GM19193 (cell line): ENCODE data around the gene BPGM.

ENCODE experiments used
- POLR2A ChIP-seq: IDR thresholded peaks from 4 replicates; pipeline ENCODE4 v1.6.1; 2011; ENCODE audit not compliant: insufficient read depth, insufficient read length; ENCODE audit errors: extremely low read depth

The BPGM gene

DNA sequence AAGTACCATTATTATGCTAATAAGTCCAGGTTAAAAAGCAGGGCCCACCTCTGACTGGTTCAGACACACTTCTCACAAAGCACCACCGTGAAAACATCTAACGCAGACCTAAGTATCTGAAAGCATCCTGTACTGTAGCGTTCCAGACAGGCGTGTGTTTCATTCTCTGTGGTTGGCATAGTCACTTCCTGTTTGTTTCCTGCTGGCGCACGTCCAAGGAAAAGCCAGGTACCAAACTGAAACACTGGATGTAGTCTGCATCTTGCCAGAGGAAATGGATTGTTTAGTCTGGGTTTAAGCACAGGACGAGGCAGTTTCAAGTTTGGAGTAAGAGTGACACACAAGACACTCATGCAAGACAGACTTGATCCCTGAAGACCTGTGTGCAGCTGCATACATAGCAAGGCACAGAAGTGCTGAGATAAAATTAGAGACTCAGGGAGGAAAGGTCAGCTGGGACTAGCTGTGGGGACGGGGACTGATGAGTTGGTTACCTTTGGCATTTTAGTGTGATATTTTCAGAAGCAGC lies 23.3 kb downstream of the BPGM start:
- no peak for TF ChIP-seq POLR2A

GRCh38 chr7:134671609-134672008 lies 25.0 kb downstream of the BPGM start:
- no peak for TF ChIP-seq POLR2A

DNA sequence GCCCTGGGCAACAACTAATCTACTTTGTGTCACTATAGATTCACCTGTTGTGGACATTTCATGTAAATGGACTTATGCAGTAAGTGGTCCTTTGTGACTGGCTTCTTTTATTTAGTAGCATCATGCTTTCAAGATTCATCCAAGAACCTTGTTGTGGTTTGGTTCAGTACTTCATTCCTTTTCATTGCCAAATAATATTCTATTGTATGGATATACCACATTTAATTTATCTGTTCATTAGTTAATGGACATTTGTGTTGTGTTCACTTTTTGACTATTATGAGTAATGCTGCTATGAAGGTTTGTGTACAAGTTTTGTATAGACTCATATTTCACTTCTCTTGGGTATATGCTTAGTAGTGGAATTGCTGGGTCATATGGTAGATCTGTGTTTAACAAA lies 27.8 kb downstream of the BPGM start:
- TF ChIP-seq POLR2A, result no peak

DNA sequence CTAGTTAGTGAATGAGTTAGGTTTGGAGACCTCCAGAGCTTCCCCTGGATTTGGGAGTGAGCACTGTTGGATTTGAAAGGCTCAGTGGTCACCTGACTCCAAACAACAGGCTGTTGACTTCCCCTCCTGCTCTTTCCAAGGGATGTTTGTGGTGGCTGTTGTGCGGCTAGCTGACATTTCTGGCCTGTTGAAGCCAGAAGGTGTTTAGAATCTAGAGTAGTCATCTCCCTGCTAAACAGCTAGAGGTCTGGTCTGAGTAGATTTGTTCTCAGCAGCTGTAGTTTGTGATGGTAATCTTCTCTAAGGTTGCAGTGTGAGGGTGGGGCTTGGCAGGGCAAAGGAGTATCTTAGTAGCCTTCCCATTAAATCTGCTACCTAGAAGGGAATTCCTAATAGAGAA lies 30.1 kb downstream of the BPGM start:
- no peak for TF ChIP-seq POLR2A

DNA sequence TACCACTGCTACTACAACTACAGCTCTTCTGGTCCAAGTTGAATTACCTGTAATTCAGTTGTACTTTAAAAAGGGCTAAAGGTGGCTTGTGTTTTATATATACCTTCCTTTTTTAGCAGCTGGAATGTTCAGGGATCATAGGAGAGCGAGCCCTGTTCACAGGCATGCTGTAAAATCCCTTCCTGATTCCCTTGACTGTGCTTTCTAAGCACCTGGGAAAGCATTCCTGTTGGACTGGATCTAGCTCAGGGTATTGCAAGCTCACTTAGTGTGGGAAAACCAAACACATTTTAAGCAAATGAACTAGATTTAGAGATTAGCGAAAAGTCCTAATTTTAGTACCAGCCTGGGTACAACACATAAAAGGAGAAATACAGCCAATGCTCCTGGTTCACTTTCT lies 31.5 kb downstream of the BPGM start:
- TF ChIP-seq POLR2A, result no peak

GRCh38 chr7:134679006-134679405 lies 32.4 kb downstream of the BPGM start:
- TF ChIP-seq POLR2A, result no peak

GRCh38 chr7:134684165-134684564 lies 37.5 kb downstream of the BPGM start:
- no peak for TF ChIP-seq POLR2A

DNA sequence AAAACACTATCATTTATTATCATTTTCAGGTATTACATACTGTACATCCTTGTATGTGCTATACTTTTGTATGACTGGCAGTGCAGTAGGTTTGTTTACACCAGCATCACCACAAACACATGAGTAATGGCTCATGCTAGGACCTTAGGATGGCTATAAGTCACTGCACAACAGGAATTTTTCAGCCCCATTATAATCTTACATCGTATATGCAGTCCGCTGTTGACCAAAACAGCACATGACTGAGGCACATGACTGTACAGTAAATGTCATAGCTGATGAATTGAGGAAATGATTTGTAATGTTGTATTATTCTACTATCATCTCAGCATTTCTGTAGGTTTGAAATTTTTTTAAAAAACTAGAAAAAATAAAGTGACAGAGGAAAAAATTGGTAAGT lies 38.6 kb downstream of the BPGM start:
- no peak for TF ChIP-seq POLR2A

DNA sequence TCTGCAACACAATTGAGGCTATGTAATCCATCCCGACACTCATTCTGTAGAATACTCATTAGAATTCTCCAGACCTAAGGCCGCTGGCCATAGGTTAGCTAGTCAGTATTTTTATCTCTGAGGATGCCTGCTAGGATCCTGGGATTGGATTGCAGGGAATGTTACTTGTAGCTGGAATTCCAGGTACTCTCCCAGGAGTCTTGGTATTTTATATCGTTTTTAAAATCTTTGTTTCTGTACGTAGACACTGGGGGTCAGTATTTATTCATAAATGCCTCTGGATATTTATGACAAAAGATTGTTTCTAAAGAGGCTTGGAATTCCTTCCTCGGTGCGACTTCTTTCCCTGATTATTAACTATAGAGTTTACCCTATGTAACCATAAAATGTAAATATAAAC lies 40.1 kb downstream of the BPGM start:
- no peak for TF ChIP-seq POLR2A

- TF ChIP-seq POLR2A, result no peak
These were observed 43.4 kb downstream of the BPGM start for GRCh38 chr7:134690016-134690415.

GRCh38 chr7:134690614-134691504 lies 44.2 kb downstream of the BPGM start:
- TF ChIP-seq POLR2A, result no peak

DNA sequence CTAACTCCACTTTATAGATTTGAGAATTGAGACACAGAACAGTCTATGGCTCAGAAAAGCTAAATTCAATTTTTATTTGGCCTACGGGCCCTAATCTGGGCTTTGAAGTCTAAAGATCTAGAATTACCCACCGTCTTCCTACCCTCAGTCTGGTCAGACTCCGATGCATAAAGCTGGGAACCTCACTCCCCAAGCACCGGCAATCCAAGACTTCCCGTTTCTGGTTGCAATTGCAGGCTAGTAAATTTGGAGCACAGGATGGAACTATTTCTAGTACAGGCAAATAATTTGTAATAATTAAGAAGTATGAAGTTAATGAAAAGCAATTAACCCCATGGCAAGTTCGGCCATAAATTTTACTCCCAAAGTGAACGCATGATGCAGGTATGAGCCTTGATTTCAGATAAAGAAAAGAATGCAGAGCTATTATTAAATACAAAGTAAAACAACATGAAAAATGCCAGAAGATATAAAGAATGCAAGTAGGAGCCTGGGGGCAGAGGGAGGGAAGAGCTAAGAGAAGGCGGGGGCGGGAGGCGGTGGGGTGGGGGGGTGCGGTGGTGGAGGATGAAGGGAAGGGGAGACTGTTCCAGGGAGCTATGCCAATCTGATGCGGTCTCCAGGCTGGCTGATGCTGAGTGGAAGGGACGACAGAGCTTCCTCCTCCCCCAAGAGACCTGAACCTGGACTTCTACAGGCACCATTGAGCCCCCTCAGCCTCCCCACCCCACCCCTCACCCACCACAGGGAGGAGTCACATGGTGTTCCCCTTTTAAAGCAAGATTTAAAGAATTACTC lies 45.1 kb downstream of the BPGM start:
- TF ChIP-seq POLR2A, result no peak

GRCh38 chr7:134692344-134692705 lies 45.7 kb downstream of the BPGM start:
- TF ChIP-seq POLR2A, result no peak

- no peak for TF ChIP-seq POLR2A
These were observed 46.6 kb downstream of the BPGM start for GRCh38 chr7:134693256-134693655.

- no peak for TF ChIP-seq POLR2A
These were observed 47.6 kb downstream of the BPGM start for GRCh38 chr7:134694299-134694698.

GRCh38 chr7:134694767-134695166 lies 48.1 kb downstream of the BPGM start:
- no peak for TF ChIP-seq POLR2A
